Endothelial cell (in vitro differentiated cells): ENCODE results near the gene TMEM127. TPM values are rescaled to one million over a fixed set of nuclear protein-coding genes. Genes with fewer than 3 reads are reported as not detected.
A peak's percentile ranks its signal among the peaks of the same experiment; 100 is the strongest.

Experiments used
- DNase-seq: peaks from one replicate; pipeline ENCODE4 v3.0.0; 2021; ENCODE audit warnings: low spot score
- H3K27ac Mint-ChIP-seq: one replicate; pipeline ENCODE4 v1.8.0; 2021; ENCODE audit warnings: mixed read lengths, inconsistent platforms; ENCODE audit not compliant: unreplicated experiment
- H3K27me3 Mint-ChIP-seq: one replicate; pipeline ENCODE4 v1.8.0; 2021; ENCODE audit warnings: mild to moderate bottlenecking, moderate library complexity, mixed read lengths, inconsistent platforms; ENCODE audit not compliant: unreplicated experiment
- H3K36me3 Mint-ChIP-seq: one replicate; pipeline ENCODE4 v1.8.0; 2021; ENCODE audit warnings: mild to moderate bottlenecking, low read depth, mixed read lengths, inconsistent platforms; ENCODE audit not compliant: unreplicated experiment
- H3K4me1 Mint-ChIP-seq: one replicate; pipeline ENCODE4 v1.8.0; 2021; ENCODE audit warnings: mild to moderate bottlenecking, mixed read lengths, inconsistent platforms; ENCODE audit not compliant: unreplicated experiment
- H3K4me3 Mint-ChIP-seq: one replicate; pipeline ENCODE4 v1.8.0; 2021; ENCODE audit warnings: mild to moderate bottlenecking, mixed read lengths, inconsistent platforms; ENCODE audit not compliant: unreplicated experiment
- H3K9me3 Mint-ChIP-seq: one replicate; pipeline ENCODE4 v1.8.0; 2021; ENCODE audit warnings: mixed read lengths, inconsistent platforms; ENCODE audit not compliant: unreplicated experiment
- CTCF ChIP-seq: fragments of 200-600 bp; sonication (generic); IDR thresholded peaks from one replicate; pipeline ENCODE4 v1.5.0; 2021; ENCODE audit warnings: antibody characterized with exemption; ENCODE audit not compliant: unreplicated experiment
- total RNA-seq: library from RNA; stranded (reverse); fragmentation: NEBNext Ultra II Directional; extraction: Animal tissue kit (Norgen Biotek cat#: 25700); gene quantifications from one replicate; pipeline ENCODE4 v1.2.1, GENCODE V29; 2021; ENCODE audit not compliant: unreplicated experiment

Gene TMEM127
- total RNA-seq, 1 donor from 2014 or later, result 39.0 TPM

GRCh38 chr2:96203130-96204028 lies 62.4 kb downstream of the TMEM127 start:
- Mint-ChIP-seq H3K36me3 (peaks cover 5% of the 10 kb centered on the region), H3K9me3 (no peaks in the 10 kb centered on the region), H3K27ac (peak overlapping the region; percentile 5), H3K27me3 (peaks cover 6% of the 10 kb centered on the region), H3K4me1 (peaks cover 33% of the 10 kb centered on the region), H3K4me3 (no peak overlapping the region)
- TF ChIP-seq CTCF, result no peak
- DNase-seq, result no peak

GRCh38 chr2:96202152-96202854 lies 63.5 kb downstream of the TMEM127 start:
- no peak overlapping the region for H3K4me3 Mint-ChIP-seq
- peaks cover 3% of the 10 kb centered on the region for H3K27me3 Mint-ChIP-seq
- H3K27ac Mint-ChIP-seq, result no peak overlapping the region
- DNase-seq, result no peak
- H3K4me1 Mint-ChIP-seq, result peaks cover 28% of the 10 kb centered on the region
- TF ChIP-seq CTCF, result no peak
- no peaks in the 10 kb centered on the region for H3K9me3 Mint-ChIP-seq
- H3K36me3 Mint-ChIP-seq, result no peaks in the 10 kb centered on the region

GRCh38 chr2:96201338-96201737 lies 64.5 kb downstream of the TMEM127 start:
- Mint-ChIP-seq H3K4me3 (no peak overlapping the region), H3K4me1 (peaks cover 20% of the 10 kb centered on the region), H3K27me3 (peaks cover 3% of the 10 kb centered on the region), H3K9me3 (no peaks in the 10 kb centered on the region), H3K36me3 (no peaks in the 10 kb centered on the region), H3K27ac (no peak overlapping the region)
- no peak for DNase-seq
- TF ChIP-seq CTCF, result no peak

- Mint-ChIP-seq H3K27me3 (peaks cover 2% of the 10 kb centered on the region), H3K4me3 (no peak overlapping the region), H3K27ac (no peak overlapping the region), H3K4me1 (peaks cover 2% of the 10 kb centered on the region), H3K36me3 (peaks cover 2% of the 10 kb centered on the region), H3K9me3 (no peaks in the 10 kb centered on the region)
- TF ChIP-seq CTCF, result no peak
- DNase-seq, result no peak
Observed at GRCh38 chr2:96198921-96199320, 66.9 kb downstream of the TMEM127 start.

Other genes with a start within 250 kb of the TMEM127 start
- 0.15 TPM for gene GPAT2, start 231.1 kb downstream of the TMEM127 start, total RNA-seq
- 0.46 TPM for gene ADRA2B, start 149.4 kb downstream of the TMEM127 start, total RNA-seq
- not detected for gene ASTL, start 127.5 kb downstream of the TMEM127 start, total RNA-seq
- gene DUSP2, start 120.6 kb downstream of the TMEM127 start, total RNA-seq, result not detected
- 83.4 TPM for gene STARD7, start 57.2 kb downstream of the TMEM127 start, total RNA-seq
- 63.7 TPM for gene CIAO1, start 228 bp upstream of the TMEM127 start, total RNA-seq
- gene SNRNP200, start 39.5 kb upstream of the TMEM127 start, total RNA-seq, result 168 TPM
- 1.8 TPM for gene ITPRIPL1, start 59.3 kb upstream of the TMEM127 start, total RNA-seq
- gene NCAPH, start 69.8 kb upstream of the TMEM127 start, total RNA-seq, result 9.7 TPM
- not detected for gene NEURL3, start 239.4 kb upstream of the TMEM127 start, total RNA-seq